ENCODE data around the gene SRRM2. TPM values are rescaled to one million over a fixed set of nuclear protein-coding genes. Genes with fewer than 3 reads are reported as not detected.

SRRM2 gene
- polyA plus RNA-seq, 1 experiment = 105 TPM

- Histone ChIP-seq H3K4me3 (ENCODE audit: low read depth, low read length) (peak overlapping the region; percentile 92), H3K36me3 (ENCODE audit: control insufficient read depth, insufficient read depth, low read length) (peaks cover 7% of the 10 kb centered on the region), H3K27me3 (ENCODE audit: control insufficient read depth, insufficient read depth, low read length) (no peaks in the 10 kb centered on the region)
- ChIA-PET CTCF (interaction anchor here (1.7 to 1.8 kb wide), 2 partner anchors 10 to 115 kb away, joined by 7 read pairs; no protein-coding TSS in a partner anchor), POLR2A (interaction anchor here (0.6 to 0.7 kb wide), 2 partner anchors 14 to 26 kb away, joined by 3 to 8 read pairs; no protein-coding TSS in a partner anchor)
- no peak for TF ChIP-seq CTCF (IDR thresholded peaks at IDR 0.05; ENCODE audit: insufficient read depth, low read depth, low read length)
- peak; percentile 18 for DNase-seq (ENCODE audit: low read depth)
These were observed 653 bp downstream of the SRRM2 start for GRCh38 chr16:2752850-2753732.

GRCh38 chr16:2753733-2754020, 1.2 kb downstream of the SRRM2 start:
- Histone ChIP-seq H3K27me3 (ENCODE audit: control insufficient read depth, insufficient read depth, low read length) (no peaks in the 10 kb centered on the region), H3K36me3 (ENCODE audit: control insufficient read depth, insufficient read depth, low read length) (peaks cover 10% of the 10 kb centered on the region), H3K4me3 (ENCODE audit: low read depth, low read length) (peak overlapping the region; percentile 92)
- ChIA-PET CTCF (interaction anchor here (1.2 to 1.8 kb wide), 3 partner anchors 10 to 115 kb away, joined by 5 to 7 read pairs (median 7); no protein-coding TSS in a partner anchor), POLR2A (interaction anchor here (0.7 kb wide), 1 partner anchor 25 kb away, joined by 3 read pairs; no protein-coding TSS in a partner anchor)
- TF ChIP-seq CTCF (IDR thresholded peaks at IDR 0.05; ENCODE audit: insufficient read depth, low read depth, low read length) = peak; percentile 8; the same call in 1 of the 2 replicates
- DNase-seq (ENCODE audit: low read depth) = no peak

- ChIA-PET CTCF (interaction anchor here (1.0 kb wide), 1 partner anchor 9 kb away, joined by 3 read pairs; no protein-coding TSS in a partner anchor), POLR2A (no interaction called here)
- no peak for TF ChIP-seq CTCF (IDR thresholded peaks at IDR 0.05; ENCODE audit: insufficient read depth, low read depth, low read length)
- Histone ChIP-seq H3K36me3 (ENCODE audit: control insufficient read depth, insufficient read depth, low read length) (peaks cover 19% of the 10 kb centered on the region), H3K27me3 (ENCODE audit: control insufficient read depth, insufficient read depth, low read length) (no peaks in the 10 kb centered on the region), H3K4me3 (ENCODE audit: low read depth, low read length) (0 out of 2 replicates have a peak overlapping the region, but pooled peaks have one; percentile 7)
- no peak for DNase-seq (ENCODE audit: low read depth)
These were observed 2.7 kb downstream of the SRRM2 start for GRCh38 chr16:2755158-2755557.

GRCh38 chr16:2756288-2757015, 4.0 kb downstream of the SRRM2 start:
- H3K27me3 ChIP-seq (ENCODE audit: control insufficient read depth, insufficient read depth, low read length) = no peaks in the 10 kb centered on the region
- DNase-seq (ENCODE audit: low read depth) = no peak
- no peak overlapping the region for H3K4me3 ChIP-seq (ENCODE audit: low read depth, low read length)
- no peak for TF ChIP-seq CTCF (IDR thresholded peaks at IDR 0.05; ENCODE audit: insufficient read depth, low read depth, low read length)
- ChIA-PET CTCF (interaction anchor here (0.6 to 1.6 kb wide), 2 partner anchors 11 to 82 kb away, joined by 3 to 4 read pairs; no protein-coding TSS in a partner anchor), POLR2A (no interaction called here)
- peaks cover 22% of the 10 kb centered on the region for H3K36me3 ChIP-seq (ENCODE audit: control insufficient read depth, insufficient read depth, low read length)

GRCh38 chr16:2757344-2757743, 4.9 kb downstream of the SRRM2 start:
- CTCF ChIA-PET = interaction anchor here (0.7 to 2.4 kb wide), 3 partner anchors 12 to 81 kb away, joined by 3 to 5 read pairs (median 4); no protein-coding TSS in a partner anchor
- POLR2A ChIA-PET = no interaction called here
- peaks cover 31% of the 10 kb centered on the region for H3K36me3 ChIP-seq (ENCODE audit: control insufficient read depth, insufficient read depth, low read length)

More at GRCh38 chr16:2757344-2757743, 4.9 kb downstream of the SRRM2 start:
- no peaks in the 10 kb centered on the region for H3K27me3 ChIP-seq (ENCODE audit: control insufficient read depth, insufficient read depth, low read length)
- no peak for DNase-seq (ENCODE audit: low read depth)
- H3K4me3 ChIP-seq (ENCODE audit: low read depth, low read length) = no peak overlapping the region
- no peak for TF ChIP-seq CTCF (IDR thresholded peaks at IDR 0.05; ENCODE audit: insufficient read depth, low read depth, low read length)
